ENCODE measurements around the gene TRIP6. TPM values are rescaled to one million over a fixed set of nuclear protein-coding genes. Genes with fewer than 3 reads are reported as not detected.

Gene TRIP6
- total and polyA plus RNA-seq, 2 donors: 22.2 to 26.1 TPM

DNA sequence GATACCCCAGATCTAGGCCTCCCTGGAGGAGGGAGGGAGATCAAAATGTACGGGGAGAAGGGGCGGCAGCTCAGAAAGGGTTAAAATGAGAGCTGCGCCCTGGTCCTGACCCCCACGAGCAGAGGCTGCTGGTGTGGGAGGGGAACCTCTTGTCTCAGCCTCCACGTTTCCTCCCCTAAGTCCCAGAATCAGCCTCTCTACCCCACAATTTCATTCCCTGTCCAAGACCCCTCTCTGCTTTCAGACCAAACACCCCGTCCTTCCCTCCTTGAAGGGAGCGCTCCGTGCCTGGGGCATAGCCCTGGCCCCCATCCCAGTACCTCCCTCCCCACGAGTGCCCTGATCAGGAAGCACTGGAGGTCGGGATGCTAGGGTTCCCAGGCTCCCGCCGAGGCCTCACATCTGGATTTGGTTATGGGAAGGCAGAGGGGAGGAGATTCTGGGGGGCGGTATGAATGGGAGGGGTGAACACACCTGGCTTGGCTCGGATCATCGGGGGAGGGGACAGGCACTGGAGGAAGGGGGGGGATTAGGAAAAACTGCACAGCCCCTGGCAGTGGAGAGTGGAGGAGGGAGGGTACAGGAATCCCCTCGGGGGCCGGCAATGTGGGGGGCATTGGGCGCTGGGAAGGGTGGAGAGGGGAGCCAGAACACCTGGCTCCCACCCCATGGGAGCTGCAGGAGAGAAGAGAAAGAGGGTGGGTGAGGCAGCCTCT lies 42.5 kb upstream of the TRIP6 start:
- peaks cover 0 to 5% of the 10 kb centered on the region in 2 donors for H3K9me3 ChIP-seq (ENCODE audit: control insufficient read depth in 2 of 2, insufficient read depth in 1 of 2, low read length in 1 of 2)
- H3K4me1 ChIP-seq (ENCODE audit: control insufficient read depth in 2 of 2, insufficient read depth in 2 of 2, low read length in 2 of 2): peaks cover 0 to 22% of the 10 kb centered on the region in 2 donors
- 92% methylated on average over 18 of the region's 18 CpGs for WGBS
- DNase-seq (ENCODE audit: low read depth in 6 of 9, low spot score in 9 of 9): no peak
- H3K36me3 ChIP-seq (ENCODE audit: control insufficient read depth in 2 of 2, insufficient read depth in 2 of 2, low read length in 1 of 2): no peaks in the 10 kb centered on the region
- peaks cover 52 to 63% of the 10 kb centered on the region in 2 donors for H3K27me3 ChIP-seq (ENCODE audit: control insufficient read depth in 2 of 2, insufficient read depth in 1 of 2, low read length in 1 of 2)
- peak overlapping the region in 1 of 2 donors; percentile 3 for H3K4me3 ChIP-seq (ENCODE audit: low read length in 2 of 2)
- H3K27ac ChIP-seq (ENCODE audit: low read depth in 1 of 2, low read length in 1 of 2): no peak overlapping the region

DNA sequence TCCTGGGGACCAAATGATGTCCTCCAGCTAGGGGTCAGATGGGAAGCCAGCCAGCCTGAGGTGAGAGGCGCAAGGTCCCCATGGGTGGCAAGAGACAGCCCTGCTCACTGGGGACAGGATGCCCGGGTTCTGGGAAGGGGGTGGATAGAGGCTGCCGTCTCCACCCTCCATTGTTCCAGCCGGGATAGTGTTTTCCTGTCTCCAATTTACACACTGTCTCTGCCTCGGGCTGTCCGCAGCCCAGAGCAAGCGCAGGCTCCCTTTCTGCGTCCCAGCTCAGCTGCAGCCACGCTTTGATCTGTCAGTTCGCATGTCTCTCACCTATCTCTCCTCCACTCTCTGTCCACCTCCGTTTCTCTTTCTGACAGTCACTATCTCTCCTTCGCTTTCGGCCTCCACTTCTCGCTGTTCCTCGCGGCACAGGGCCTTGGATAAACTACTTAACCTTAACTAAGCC lies 41.9 kb upstream of the TRIP6 start:
- peak overlapping the region in 1 of 2 donors; percentile 3 for H3K4me3 ChIP-seq (ENCODE audit: low read length in 2 of 2)
- H3K9me3 ChIP-seq (ENCODE audit: control insufficient read depth in 2 of 2, insufficient read depth in 1 of 2, low read length in 1 of 2): peaks cover 0 to 5% of the 10 kb centered on the region in 2 donors
- peaks cover 52 to 67% of the 10 kb centered on the region in 2 donors for H3K27me3 ChIP-seq (ENCODE audit: control insufficient read depth in 2 of 2, insufficient read depth in 1 of 2, low read length in 1 of 2)
- H3K4me1 ChIP-seq (ENCODE audit: control insufficient read depth in 2 of 2, insufficient read depth in 2 of 2, low read length in 2 of 2): peaks cover 0 to 22% of the 10 kb centered on the region in 2 donors
- WGBS: 90% methylated on average over 16 of the region's 16 CpGs
- DNase-seq (ENCODE audit: low read depth in 6 of 9, low spot score in 9 of 9): no peak
- no peaks in the 10 kb centered on the region for H3K36me3 ChIP-seq (ENCODE audit: control insufficient read depth in 2 of 2, insufficient read depth in 2 of 2, low read length in 1 of 2)
- no peak overlapping the region for H3K27ac ChIP-seq (ENCODE audit: low read depth in 1 of 2, low read length in 1 of 2)

DNA sequence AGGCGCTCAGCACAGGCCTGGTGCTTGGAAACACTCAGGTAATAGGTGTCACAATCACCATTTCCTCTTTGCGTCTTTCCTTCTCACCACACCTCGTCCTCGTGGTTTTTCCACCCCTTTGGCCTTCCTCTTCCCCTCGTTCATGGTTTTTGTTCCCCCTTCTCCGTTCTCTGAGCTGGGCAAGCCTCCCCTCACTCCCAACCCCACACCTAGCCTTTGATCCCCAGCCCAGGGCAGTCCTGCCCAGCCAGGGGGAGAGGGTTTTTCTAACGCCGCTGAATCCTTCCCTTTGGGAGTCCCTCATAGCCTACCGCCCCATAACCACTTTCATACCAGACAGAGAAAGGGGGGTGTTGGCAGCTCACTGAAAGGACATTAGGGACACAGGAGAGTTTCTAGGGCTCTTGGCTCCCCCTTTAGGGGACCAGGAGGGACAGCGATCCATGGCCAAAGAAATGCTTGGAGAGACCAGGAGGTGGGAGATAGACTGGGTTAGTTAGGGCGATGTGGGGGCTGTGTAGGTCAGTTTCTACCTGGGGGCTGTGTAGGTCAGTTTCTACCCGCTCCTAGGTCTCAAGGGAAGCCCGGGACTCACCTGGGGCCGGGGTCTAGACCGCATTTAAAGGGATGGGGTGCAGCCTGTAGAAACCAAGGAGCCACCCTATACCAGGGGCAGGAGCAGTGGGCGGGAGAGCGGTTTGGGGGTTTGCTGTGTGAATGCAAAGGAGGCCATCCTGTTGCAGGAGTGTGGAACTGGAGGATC lies 41.3 kb upstream of the TRIP6 start:
- peak overlapping the region in 1 of 2 donors; percentile 32 for H3K4me3 ChIP-seq (ENCODE audit: low read length in 2 of 2)
- H3K36me3 ChIP-seq (ENCODE audit: control insufficient read depth in 2 of 2, insufficient read depth in 2 of 2, low read length in 1 of 2): no peaks in the 10 kb centered on the region
- peaks cover 52 to 70% of the 10 kb centered on the region in 2 donors for H3K27me3 ChIP-seq (ENCODE audit: control insufficient read depth in 2 of 2, insufficient read depth in 1 of 2, low read length in 1 of 2)
- peaks cover 0 to 22% of the 10 kb centered on the region in 2 donors for H3K4me1 ChIP-seq (ENCODE audit: control insufficient read depth in 2 of 2, insufficient read depth in 2 of 2, low read length in 2 of 2)
- no peak for DNase-seq (ENCODE audit: low read depth in 6 of 9, low spot score in 9 of 9)
- WGBS: 32% methylated on average over 17 of the region's 17 CpGs
- H3K9me3 ChIP-seq (ENCODE audit: control insufficient read depth in 2 of 2, insufficient read depth in 1 of 2, low read length in 1 of 2): peaks cover 0 to 5% of the 10 kb centered on the region in 2 donors
- peak overlapping the region in 1 of 2 donors; percentile 43 for H3K27ac ChIP-seq (ENCODE audit: low read depth in 1 of 2, low read length in 1 of 2)

DNA sequence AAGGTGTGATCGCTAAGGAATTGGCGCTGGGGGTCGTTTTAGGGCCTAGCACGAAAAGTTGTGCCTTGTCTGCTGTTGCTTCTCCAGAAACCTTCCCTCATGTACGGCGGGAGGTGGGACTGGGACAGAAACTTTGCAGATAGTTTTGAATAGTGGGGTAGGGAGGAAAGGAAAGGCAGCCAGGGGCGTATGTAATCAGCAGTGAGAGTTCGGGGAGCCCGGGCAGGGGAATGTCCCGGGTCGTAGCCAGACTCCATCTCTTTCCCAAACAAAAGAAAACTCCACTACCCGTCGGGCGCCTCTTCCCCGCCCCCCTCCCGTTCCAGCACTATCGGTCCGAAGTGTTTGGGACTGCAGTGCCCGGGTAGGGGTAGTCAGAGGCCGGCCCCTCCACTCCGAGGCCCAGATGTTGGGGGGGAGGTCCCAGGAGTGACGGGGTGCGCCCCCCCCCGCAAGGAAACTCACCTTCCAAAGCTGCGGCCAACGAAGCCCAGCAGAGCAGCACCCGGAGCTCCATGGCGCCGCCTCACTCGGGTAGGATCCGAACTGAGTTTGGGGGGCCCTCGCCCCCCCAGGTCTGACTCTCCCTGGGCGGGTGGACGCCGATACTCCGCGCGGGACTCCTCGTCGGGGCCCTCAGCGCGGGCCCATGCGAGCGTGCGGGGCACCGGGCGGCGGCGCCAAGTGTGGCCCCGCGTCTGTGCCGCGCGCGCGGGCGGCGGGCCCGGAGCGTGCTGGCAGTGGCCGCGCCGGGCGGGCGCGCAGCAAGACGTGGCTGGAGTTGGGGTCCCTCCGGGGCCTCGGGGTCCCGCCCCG lies 40.5 kb upstream of the TRIP6 start:
- Histone ChIP-seq H3K27me3 (ENCODE audit: control insufficient read depth in 2 of 2, insufficient read depth in 1 of 2, low read length in 1 of 2) (peaks cover 52 to 71% of the 10 kb centered on the region in 2 donors), H3K9me3 (ENCODE audit: control insufficient read depth in 2 of 2, insufficient read depth in 1 of 2, low read length in 1 of 2) (peaks cover 0 to 5% of the 10 kb centered on the region in 2 donors), H3K36me3 (ENCODE audit: control insufficient read depth in 2 of 2, insufficient read depth in 2 of 2, low read length in 1 of 2) (no peaks in the 10 kb centered on the region), H3K4me1 (ENCODE audit: control insufficient read depth in 2 of 2, insufficient read depth in 2 of 2, low read length in 2 of 2) (peaks cover 0 to 22% of the 10 kb centered on the region in 2 donors), H3K27ac (ENCODE audit: low read depth in 1 of 2, low read length in 1 of 2) (peak overlapping the region in 1 of 2 donors; percentile 3), H3K4me3 (ENCODE audit: low read length in 2 of 2) (peak overlapping the region; percentile 32 to 46)
- WGBS: 3% methylated on average over 71 of the region's 71 CpGs
- DNase-seq (ENCODE audit: low read depth in 6 of 9, low spot score in 9 of 9): no peak

DNA sequence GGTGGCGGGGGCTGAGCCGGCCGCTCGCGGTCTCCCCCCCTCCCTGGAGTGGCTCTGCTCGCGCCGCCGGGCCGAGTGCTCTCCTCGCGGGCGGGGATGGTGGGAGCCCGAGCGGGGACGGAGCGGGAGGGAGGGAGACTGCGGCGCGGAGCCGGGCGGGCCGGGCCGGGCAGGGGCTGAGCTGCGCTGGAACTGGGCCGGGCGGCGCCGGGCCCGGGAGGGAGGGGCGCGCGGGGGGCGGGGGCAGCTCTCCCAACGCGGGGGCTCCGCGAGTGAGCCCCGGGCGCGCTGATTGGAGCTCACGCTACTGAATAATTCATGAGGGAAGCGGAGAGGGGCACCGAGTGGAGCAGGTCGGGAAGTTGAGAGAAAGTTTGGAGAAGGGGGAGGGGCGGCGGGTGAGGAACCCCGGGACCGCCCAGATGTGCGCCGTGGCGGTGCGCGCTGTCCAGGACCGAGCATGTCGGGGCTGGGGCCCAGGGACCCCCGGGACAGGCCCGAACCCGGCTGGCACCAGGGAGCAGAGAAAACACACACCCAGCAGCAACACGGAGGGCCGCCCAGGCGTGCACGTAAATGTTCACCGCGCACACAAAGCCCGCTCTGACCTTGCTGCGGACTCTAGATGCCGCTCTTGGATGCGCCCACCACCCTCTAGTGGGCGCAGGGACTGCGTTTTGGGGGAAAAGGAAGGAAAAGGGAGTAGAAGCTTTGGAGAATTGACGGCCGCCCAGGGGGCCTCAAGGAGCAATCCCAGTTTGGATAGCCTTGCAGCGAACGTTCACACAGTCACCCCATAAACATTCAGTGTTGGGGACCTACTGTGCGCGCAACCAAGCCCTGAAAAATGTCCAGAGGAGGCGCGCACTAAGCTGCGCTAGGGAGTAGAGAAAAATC lies 39.6 kb upstream of the TRIP6 start, which contains the start of gene EPHB4:
EPHB4 (minus strand) TSS at position 194 of the 897 bp plus-strand sequence. CDS start 493 bp downstream, outside the sequence.
- peak in 1 of 9 donors; percentile 30 for DNase-seq (ENCODE audit: low read depth in 6 of 9, low spot score in 9 of 9)
- Histone ChIP-seq H3K27ac (ENCODE audit: low read depth in 1 of 2, low read length in 1 of 2) (peak within 1 kb of the TSS in 1 of 2 donors; percentile 3), H3K27me3 (ENCODE audit: control insufficient read depth in 2 of 2, insufficient read depth in 1 of 2, low read length in 1 of 2) (peaks cover 52 to 71% of the 10 kb centered on the region in 2 donors), H3K9me3 (ENCODE audit: control insufficient read depth in 2 of 2, insufficient read depth in 1 of 2, low read length in 1 of 2) (peaks cover 0 to 5% of the 10 kb centered on the region in 2 donors), H3K4me3 (ENCODE audit: low read length in 2 of 2) (peak within 1 kb of the TSS; percentile 34 to 46), H3K36me3 (ENCODE audit: control insufficient read depth in 2 of 2, insufficient read depth in 2 of 2, low read length in 1 of 2) (no peaks in the 10 kb centered on the region), H3K4me1 (ENCODE audit: control insufficient read depth in 2 of 2, insufficient read depth in 2 of 2, low read length in 2 of 2) (peaks cover 0 to 22% of the 10 kb centered on the region in 2 donors)
- under 1% methylated on average over 80 of the region's 80 CpGs for WGBS

DNA sequence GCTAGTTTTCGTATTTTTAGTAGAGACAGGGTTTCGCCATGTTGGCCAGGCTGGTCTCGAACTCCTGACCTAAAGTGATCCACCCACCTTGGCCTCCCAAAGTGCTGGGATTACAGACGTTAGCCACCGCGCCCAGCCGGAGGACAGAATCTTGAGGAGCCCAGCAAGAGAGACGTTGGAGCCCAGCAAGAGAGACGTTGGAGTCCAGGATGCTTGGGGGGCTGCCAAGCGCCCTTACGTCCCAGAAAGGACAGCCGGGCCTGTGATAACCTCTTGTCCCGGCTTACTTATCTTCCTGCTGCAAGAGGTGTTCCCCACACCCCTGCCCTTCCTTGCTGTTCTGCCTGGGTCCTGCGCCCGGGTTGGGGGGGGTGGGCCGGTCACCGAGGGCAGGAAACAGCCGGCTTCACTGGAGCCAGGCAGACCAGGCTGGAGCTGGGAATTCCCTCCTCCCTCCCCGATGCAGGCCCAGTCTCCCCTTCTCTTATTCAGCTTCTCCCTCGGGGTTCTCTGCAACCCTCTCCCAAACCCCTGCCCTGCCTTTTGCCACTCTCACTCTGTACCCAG lies 38.0 kb upstream of the TRIP6 start:
- Histone ChIP-seq H3K9me3 (ENCODE audit: control insufficient read depth in 2 of 2, insufficient read depth in 1 of 2, low read length in 1 of 2) (peaks cover 0 to 5% of the 10 kb centered on the region in 2 donors), H3K4me3 (ENCODE audit: low read length in 2 of 2) (no peak overlapping the region), H3K27ac (ENCODE audit: low read depth in 1 of 2, low read length in 1 of 2) (no peak overlapping the region), H3K4me1 (ENCODE audit: control insufficient read depth in 2 of 2, insufficient read depth in 2 of 2, low read length in 2 of 2) (peaks cover 0 to 22% of the 10 kb centered on the region in 2 donors), H3K27me3 (ENCODE audit: control insufficient read depth in 2 of 2, insufficient read depth in 1 of 2, low read length in 1 of 2) (peaks cover 50 to 61% of the 10 kb centered on the region in 2 donors), H3K36me3 (ENCODE audit: control insufficient read depth in 2 of 2, insufficient read depth in 2 of 2, low read length in 1 of 2) (no peaks in the 10 kb centered on the region)
- WGBS: 65% methylated on average over 20 of the region's 20 CpGs
- no peak for DNase-seq (ENCODE audit: low read depth in 6 of 9, low spot score in 9 of 9)

DNA sequence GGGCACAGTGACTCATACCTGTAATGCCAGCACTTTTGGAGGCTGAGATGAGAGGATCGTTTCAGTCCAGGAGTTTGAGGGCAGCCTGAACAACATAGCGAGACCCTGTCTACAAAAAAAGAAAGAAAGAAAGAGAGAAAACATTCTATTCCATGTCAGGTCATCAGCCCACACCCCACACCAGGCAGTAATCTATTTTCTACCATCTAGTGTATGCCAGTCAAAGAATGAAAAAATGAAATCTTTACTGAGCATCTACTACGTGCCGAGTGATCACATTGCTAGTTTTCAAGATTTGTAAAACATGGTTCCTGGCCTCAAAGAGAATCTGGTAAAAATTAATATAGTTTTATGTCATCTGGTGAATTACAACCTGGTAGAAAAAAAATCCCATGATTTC lies 36.8 kb upstream of the TRIP6 start:
- 97% methylated on average over 4 of the region's 4 CpGs for WGBS
- Histone ChIP-seq H3K27ac (ENCODE audit: low read depth in 1 of 2, low read length in 1 of 2) (no peak overlapping the region), H3K4me3 (ENCODE audit: low read length in 2 of 2) (no peak overlapping the region), H3K27me3 (ENCODE audit: control insufficient read depth in 2 of 2, insufficient read depth in 1 of 2, low read length in 1 of 2) (peaks cover 41 to 49% of the 10 kb centered on the region in 2 donors), H3K36me3 (ENCODE audit: control insufficient read depth in 2 of 2, insufficient read depth in 2 of 2, low read length in 1 of 2) (no peaks in the 10 kb centered on the region), H3K4me1 (ENCODE audit: control insufficient read depth in 2 of 2, insufficient read depth in 2 of 2, low read length in 2 of 2) (peaks cover 0 to 20% of the 10 kb centered on the region in 2 donors), H3K9me3 (ENCODE audit: control insufficient read depth in 2 of 2, insufficient read depth in 1 of 2, low read length in 1 of 2) (peaks cover 0 to 5% of the 10 kb centered on the region in 2 donors)
- DNase-seq (ENCODE audit: low read depth in 6 of 9, low spot score in 9 of 9): no peak

DNA sequence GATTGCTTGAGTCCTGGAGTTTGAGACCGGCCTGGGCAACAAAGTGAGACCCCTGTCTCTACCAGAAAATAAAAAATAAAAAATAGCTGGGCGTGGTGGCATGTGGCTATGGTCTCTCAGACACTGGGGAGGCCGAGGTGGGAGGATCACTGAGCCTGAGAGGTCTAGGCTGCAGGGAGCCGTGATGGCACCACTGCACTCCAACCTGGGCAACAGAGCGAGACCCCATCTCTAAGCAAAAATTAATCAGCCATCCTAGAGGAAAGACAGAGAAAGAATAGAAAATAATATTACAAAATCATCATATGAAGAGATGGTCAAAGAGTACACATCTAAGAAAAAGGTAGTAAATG lies 34.9 kb upstream of the TRIP6 start:
- DNase-seq (ENCODE audit: low read depth in 6 of 9, low spot score in 9 of 9): no peak
- no peak overlapping the region for H3K4me3 ChIP-seq (ENCODE audit: low read length in 2 of 2)
- H3K27me3 ChIP-seq (ENCODE audit: control insufficient read depth in 2 of 2, insufficient read depth in 1 of 2, low read length in 1 of 2): peaks cover 23 to 31% of the 10 kb centered on the region in 2 donors
- H3K27ac ChIP-seq (ENCODE audit: low read depth in 1 of 2, low read length in 1 of 2): no peak overlapping the region
- H3K36me3 ChIP-seq (ENCODE audit: control insufficient read depth in 2 of 2, insufficient read depth in 2 of 2, low read length in 1 of 2): no peaks in the 10 kb centered on the region
- WGBS: 94% methylated on average over 5 of the region's 5 CpGs
- H3K9me3 ChIP-seq (ENCODE audit: control insufficient read depth in 2 of 2, insufficient read depth in 1 of 2, low read length in 1 of 2): peaks cover 0 to 5% of the 10 kb centered on the region in 2 donors
- H3K4me1 ChIP-seq (ENCODE audit: control insufficient read depth in 2 of 2, insufficient read depth in 2 of 2, low read length in 2 of 2): peaks cover 6 to 26% of the 10 kb centered on the region in 2 donors

All from thymus (tissue), 11 donors.